ENCODE results near the gene MEIOB.

Gene MEIOB

GRCh38 chr16:1874854-1875253, 2.9 kb upstream of the MEIOB start:
- TF ChIP-seq POLR2AphosphoS5 (IDR thresholded peaks at IDR 0.05; ENCODE audit: low read depth, low read length) (no peak), SIN3A (IDR thresholded peaks at IDR 0.05; ENCODE audit: borderline replicate concordance, insufficient read depth, low read length) (no peak), TAF1 (IDR thresholded peaks at IDR 0.05; ENCODE audit: borderline replicate concordance, insufficient read depth, low read length) (no peak), REST (IDR thresholded peaks at IDR 0.05; ENCODE audit: insufficient read depth in 1 of 2, low read depth in 2 of 2, low read length in 2 of 2) (no peak), FOXP2 (optimal IDR thresholded peaks at IDR 0.05; ENCODE audit: borderline replicate concordance, extremely low read depth, extremely low read length, insufficient read depth) (no peak)

- no peak for TF ChIP-seq TAF1 (IDR thresholded peaks at IDR 0.05; ENCODE audit: borderline replicate concordance, insufficient read depth, low read length)
- TF ChIP-seq POLR2AphosphoS5 (IDR thresholded peaks at IDR 0.05; ENCODE audit: low read depth, low read length), result no peak
- no peak for TF ChIP-seq SIN3A (IDR thresholded peaks at IDR 0.05; ENCODE audit: borderline replicate concordance, insufficient read depth, low read length)
- TF ChIP-seq REST (IDR thresholded peaks at IDR 0.05; ENCODE audit: insufficient read depth in 1 of 2, low read depth in 2 of 2, low read length in 2 of 2), result no peak
- TF ChIP-seq FOXP2 (optimal IDR thresholded peaks at IDR 0.05; ENCODE audit: borderline replicate concordance, extremely low read depth, extremely low read length, insufficient read depth), result no peak
Observed at GRCh38 chr16:1870365-1871082, 1.4 kb downstream of the MEIOB start.

- TF ChIP-seq REST (IDR thresholded peaks at IDR 0.05; ENCODE audit: insufficient read depth in 1 of 2, low read depth in 2 of 2, low read length in 2 of 2), result no peak
- no peak for TF ChIP-seq FOXP2 (optimal IDR thresholded peaks at IDR 0.05; ENCODE audit: borderline replicate concordance, extremely low read depth, extremely low read length, insufficient read depth)
- TF ChIP-seq SIN3A (IDR thresholded peaks at IDR 0.05; ENCODE audit: borderline replicate concordance, insufficient read depth, low read length), result no peak
Observed at GRCh38 chr16:1865902-1866690, 5.9 kb downstream of the MEIOB start.

DNA sequence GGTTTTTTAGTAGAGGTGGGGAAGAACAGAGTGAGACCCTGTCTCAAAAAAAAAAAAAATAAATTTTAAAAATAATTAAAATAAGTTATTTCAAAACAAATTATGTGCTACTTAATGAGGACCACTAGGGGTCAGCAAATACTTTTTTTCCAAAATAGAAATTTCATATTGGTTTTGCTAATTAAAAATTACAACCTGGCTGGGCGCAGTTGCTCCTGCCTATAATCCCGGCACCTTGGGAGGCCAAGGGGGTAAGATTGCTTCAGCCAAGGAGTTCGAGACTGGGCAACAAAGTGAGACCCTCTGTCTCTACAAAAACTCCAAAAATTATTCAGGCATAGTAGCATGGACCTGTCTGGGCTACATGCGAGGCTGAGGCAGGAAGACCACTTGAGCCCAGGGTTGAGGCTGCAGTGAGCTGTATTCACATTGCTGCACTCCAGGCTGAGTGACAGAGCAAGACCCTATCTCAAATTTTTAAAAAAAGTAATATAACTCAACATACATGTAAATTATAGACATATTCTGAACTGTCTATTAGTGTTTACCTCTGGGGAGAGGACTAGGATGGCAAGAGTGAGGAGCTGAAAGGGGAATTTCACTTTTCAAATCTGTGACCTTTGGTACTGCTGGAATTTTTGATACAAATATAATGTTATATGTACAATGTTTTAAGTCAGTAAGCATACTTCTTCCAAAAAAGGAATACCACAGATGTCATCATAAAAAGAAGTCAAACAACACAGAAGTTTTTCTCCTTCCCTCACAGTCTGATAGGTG, 8.1 kb downstream of the MEIOB start:
- TF ChIP-seq SIN3A (IDR thresholded peaks at IDR 0.05; ENCODE audit: borderline replicate concordance, insufficient read depth, low read length) (no peak), REST (IDR thresholded peaks at IDR 0.05; ENCODE audit: insufficient read depth in 1 of 2, low read depth in 2 of 2, low read length in 2 of 2) (no peak), TAF1 (IDR thresholded peaks at IDR 0.05; ENCODE audit: borderline replicate concordance, insufficient read depth, low read length) (no peak), POLR2AphosphoS5 (IDR thresholded peaks at IDR 0.05; ENCODE audit: low read depth, low read length) (no peak), FOXP2 (optimal IDR thresholded peaks at IDR 0.05; ENCODE audit: borderline replicate concordance, extremely low read depth, extremely low read length, insufficient read depth) (no peak)
